Measurements from ENCODE around the gene DLG5. TPM values are rescaled to one million over a fixed set of nuclear protein-coding genes. Genes with fewer than 3 reads are reported as not detected.

DLG5 gene
- total and polyA plus RNA-seq, 9 of the 15 experiments (the other 6 are each of a cell fraction or from before 2014, with no cell fraction given), result 1.4 to 26.8 (median 11.2) TPM

DNA sequence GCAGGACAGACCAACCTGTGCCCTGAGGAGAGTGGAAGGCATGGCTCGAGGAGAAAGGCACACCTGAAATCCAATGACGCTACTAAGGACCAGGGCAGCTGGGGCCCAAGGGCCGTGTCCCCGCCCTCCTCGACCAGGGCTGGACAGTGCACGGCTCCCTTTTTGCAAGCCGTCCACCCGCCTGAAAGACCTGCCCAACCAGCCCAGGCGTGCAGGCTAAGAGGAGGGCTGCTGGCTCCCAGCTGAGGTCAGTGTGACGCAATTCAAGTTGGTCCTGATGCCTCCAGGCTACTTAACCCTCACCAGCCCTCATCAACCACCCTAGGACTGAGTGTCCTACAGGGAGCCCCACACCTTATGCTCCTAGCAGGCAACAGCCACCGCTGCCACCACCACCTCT is 69.3 kb downstream of the DLG5 start:
- Histone ChIP-seq H3K4me1 (replicated peaks in 1 of 2; ENCODE audit: control insufficient read depth in 2 of 2, insufficient read depth in 2 of 2, low read length in 2 of 2) (peaks cover 0 to 3% of the 10 kb centered on the region in 2 experiments; a peak in 2 of 5 replicates), H3K27ac (ENCODE audit: extremely low read depth, low read depth, low read length) (no peak overlapping the region), H3K27me3 (ENCODE audit: control insufficient read depth in 2 of 2, insufficient read depth in 2 of 2, low read length in 2 of 2) (no peaks in the 10 kb centered on the region), H3K79me2 (ENCODE audit: control insufficient read depth, insufficient read depth, low read length) (no peaks in the 10 kb centered on the region), H3K9ac (ENCODE audit: insufficient read depth in 1 of 2, low read depth in 2 of 2, low read length in 2 of 2) (peak overlapping the region in 1 of 2 experiments; percentile 44; a peak in 1 of 4 replicates), H3K9me1 (ENCODE audit: control insufficient read depth, insufficient read depth, low read length) (peaks cover 9% of the 10 kb centered on the region), H4K20me1 (replicated peaks; ENCODE audit: control insufficient read depth, insufficient read depth, low read length) (peaks cover 9% of the 10 kb centered on the region), H3K9me3 (replicated peaks; ENCODE audit: control insufficient read depth, insufficient read depth, low read depth, low read length) (no peaks in the 10 kb centered on the region), H3K4me3 (no peak overlapping the region), H3K4me2 (ENCODE audit: insufficient read depth, low read length) (no peak overlapping the region), H2AFZ (ENCODE audit: low read depth, low read length) (no peak overlapping the region), H3K36me3 (ENCODE audit: control insufficient read depth, insufficient read depth, low read length) (peaks cover 43% of the 10 kb centered on the region; the same call in 2 of the 3 replicates)
- WGBS (ENCODE audit: insufficient coverage, low coverage, missing lambda C conversion rate), result 76% methylated on average over 11 of the region's 11 CpGs
- ATAC-seq, result peak; percentile 24; the same call in 2 of the 3 replicates
- intact Hi-C loops (cut with micrococcal nuclease) (no loop called here), in situ Hi-C loops (cut with MboI) (loop anchor here (5.0 kb wide), 1 partner anchor 115 kb away; no protein-coding TSS in a partner anchor)
- ChIA-PET POLR2A (interaction anchor here (0.6 to 0.7 kb wide), 2 partner anchors 77 to 1130 kb away, joined by 3 to 4 read pairs; no protein-coding TSS in a partner anchor), CTCF (ENCODE audit: low intra/inter-chr PET ratio) (no interaction called here)
- TF ChIP-seq PHF21A (IDR thresholded peaks at IDR 0.05; ENCODE audit: borderline replicate concordance, low read depth) (no peak), ZNF830 (CRISPR knock-in tag; IDR thresholded peaks at IDR 0.05) (no peak), CSDE1 (IDR thresholded peaks at IDR 0.05) (no peak), POU5F1 (IDR thresholded peaks at IDR 0.05; ENCODE audit: borderline replicate concordance, low read depth, low read length, partially characterized antibody) (no peak), MCM3 (IDR thresholded peaks at IDR 0.05) (no peak), RAD51 (IDR thresholded peaks at IDR 0.05; ENCODE audit: borderline replicate concordance, low read depth) (no peak)
- TF ChIP-seq, protein P1, sequence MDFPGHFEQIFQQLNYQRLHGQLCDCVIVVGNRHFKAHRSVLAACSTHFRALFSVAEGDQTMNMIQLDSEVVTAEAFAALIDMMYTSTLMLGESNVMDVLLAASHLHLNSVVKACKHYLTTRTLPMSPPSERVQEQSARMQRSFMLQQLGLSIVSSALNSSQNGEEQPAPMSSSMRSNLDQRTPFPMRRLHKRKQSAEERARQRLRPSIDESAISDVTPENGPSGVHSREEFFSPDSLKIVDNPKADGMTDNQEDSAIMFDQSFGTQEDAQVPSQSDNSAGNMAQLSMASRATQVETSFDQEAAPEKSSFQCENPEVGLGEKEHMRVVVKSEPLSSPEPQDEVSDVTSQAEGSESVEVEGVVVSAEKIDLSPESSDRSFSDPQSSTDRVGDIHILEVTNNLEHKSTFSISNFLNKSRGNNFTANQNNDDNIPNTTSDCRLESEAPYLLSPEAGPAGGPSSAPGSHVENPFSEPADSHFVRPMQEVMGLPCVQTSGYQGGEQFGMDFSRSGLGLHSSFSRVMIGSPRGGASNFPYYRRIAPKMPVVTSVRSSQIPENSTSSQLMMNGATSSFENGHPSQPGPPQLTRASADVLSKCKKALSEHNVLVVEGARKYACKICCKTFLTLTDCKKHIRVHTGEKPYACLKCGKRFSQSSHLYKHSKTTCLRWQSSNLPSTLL (IDR thresholded peaks at IDR 0.05), result no peak
- TF ChIP-seq, protein P2, sequence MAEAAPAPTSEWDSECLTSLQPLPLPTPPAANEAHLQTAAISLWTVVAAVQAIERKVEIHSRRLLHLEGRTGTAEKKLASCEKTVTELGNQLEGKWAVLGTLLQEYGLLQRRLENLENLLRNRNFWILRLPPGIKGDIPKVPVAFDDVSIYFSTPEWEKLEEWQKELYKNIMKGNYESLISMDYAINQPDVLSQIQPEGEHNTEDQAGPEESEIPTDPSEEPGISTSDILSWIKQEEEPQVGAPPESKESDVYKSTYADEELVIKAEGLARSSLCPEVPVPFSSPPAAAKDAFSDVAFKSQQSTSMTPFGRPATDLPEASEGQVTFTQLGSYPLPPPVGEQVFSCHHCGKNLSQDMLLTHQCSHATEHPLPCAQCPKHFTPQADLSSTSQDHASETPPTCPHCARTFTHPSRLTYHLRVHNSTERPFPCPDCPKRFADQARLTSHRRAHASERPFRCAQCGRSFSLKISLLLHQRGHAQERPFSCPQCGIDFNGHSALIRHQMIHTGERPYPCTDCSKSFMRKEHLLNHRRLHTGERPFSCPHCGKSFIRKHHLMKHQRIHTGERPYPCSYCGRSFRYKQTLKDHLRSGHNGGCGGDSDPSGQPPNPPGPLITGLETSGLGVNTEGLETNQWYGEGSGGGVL (CRISPR knock-in tag; IDR thresholded peaks at IDR 0.05), result no peak
- TF ChIP-seq, protein P3, sequence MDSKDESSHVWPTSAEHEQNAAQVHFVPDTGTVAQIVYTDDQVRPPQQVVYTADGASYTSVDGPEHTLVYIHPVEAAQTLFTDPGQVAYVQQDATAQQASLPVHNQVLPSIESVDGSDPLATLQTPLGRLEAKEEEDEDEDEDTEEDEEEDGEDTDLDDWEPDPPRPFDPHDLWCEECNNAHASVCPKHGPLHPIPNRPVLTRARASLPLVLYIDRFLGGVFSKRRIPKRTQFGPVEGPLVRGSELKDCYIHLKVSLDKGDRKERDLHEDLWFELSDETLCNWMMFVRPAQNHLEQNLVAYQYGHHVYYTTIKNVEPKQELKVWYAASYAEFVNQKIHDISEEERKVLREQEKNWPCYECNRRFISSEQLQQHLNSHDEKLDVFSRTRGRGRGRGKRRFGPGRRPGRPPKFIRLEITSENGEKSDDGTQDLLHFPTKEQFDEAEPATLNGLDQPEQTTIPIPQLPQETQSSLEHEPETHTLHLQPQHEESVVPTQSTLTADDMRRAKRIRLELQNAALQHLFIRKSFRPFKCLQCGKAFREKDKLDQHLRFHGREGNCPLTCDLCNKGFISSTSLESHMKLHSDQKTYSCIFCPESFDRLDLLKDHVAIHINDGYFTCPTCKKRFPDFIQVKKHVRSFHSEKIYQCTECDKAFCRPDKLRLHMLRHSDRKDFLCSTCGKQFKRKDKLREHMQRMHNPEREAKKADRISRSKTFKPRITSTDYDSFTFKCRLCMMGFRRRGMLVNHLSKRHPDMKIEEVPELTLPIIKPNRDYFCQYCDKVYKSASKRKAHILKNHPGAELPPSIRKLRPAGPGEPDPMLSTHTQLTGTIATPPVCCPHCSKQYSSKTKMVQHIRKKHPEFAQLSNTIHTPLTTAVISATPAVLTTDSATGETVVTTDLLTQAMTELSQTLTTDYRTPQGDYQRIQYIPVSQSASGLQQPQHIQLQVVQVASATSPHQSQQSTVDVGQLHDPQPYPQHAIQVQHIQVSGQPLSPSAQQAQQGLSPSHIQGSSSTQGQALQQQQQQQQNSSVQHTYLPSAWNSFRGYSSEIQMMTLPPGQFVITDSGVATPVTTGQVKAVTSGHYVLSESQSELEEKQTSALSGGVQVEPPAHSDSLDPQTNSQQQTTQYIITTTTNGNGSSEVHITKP (IDR thresholded peaks at IDR 0.05; ENCODE audit: partially characterized antibody), result no peak
- TF ChIP-seq, protein P4, sequence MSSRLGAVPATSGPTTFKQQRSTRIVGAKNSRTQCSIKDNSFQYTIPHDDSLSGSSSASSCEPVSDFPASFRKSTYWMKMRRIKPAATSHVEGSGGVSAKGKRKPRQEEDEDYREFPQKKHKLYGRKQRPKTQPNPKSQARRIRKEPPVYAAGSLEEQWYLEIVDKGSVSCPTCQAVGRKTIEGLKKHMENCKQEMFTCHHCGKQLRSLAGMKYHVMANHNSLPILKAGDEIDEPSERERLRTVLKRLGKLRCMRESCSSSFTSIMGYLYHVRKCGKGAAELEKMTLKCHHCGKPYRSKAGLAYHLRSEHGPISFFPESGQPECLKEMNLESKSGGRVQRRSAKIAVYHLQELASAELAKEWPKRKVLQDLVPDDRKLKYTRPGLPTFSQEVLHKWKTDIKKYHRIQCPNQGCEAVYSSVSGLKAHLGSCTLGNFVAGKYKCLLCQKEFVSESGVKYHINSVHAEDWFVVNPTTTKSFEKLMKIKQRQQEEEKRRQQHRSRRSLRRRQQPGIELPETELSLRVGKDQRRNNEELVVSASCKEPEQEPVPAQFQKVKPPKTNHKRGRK (tag; IDR thresholded peaks at IDR 0.05), result no peak
- FAIRE-seq, result no peak
- no peak for DNase-seq (ENCODE audit: extremely low read depth in 1 of 4, low spot score in 3 of 4)
- no TSS peak for BruUV-seq (replicated peaks)
